Measurements from ENCODE around the gene MBD6. TPM values are rescaled to one million over a fixed set of nuclear protein-coding genes. Genes with fewer than 3 reads are reported as not detected.
"Not testable (repeated sequence)": the region's sequence is repeated elsewhere in the genome, so short reads cannot be mapped to it uniquely, and the experiment has no call there.

The MBD6 gene
- total and polyA plus RNA-seq, 12 donors: 8.8 to 46.9 (median 33.5) TPM

GRCh38 chr12:57558864-57559263, 36.2 kb downstream of the MBD6 start:
- H3K27ac ChIP-seq: no peak overlapping the region
- 81 to 89% methylated on average over 4 of the region's 4 CpGs for WGBS, 2 donors
- H3K4me1 ChIP-seq: no peaks in the 10 kb centered on the region

GRCh38 chr12:57560516-57560915, 37.9 kb downstream of the MBD6 start:
- H3K9me3 ChIP-seq: no peaks in the 10 kb centered on the region
- no peaks in the 10 kb centered on the region for H3K36me3 ChIP-seq
- ATAC-seq (no peak), DNase-seq (no peak)
- no peak for TF ChIP-seq CTCF (IDR thresholded peaks at IDR 0.05)
- peaks cover 0 to 30% (median 9%) of the 10 kb centered on the region in 7 donors for H3K27me3 ChIP-seq
- H3K27ac ChIP-seq: no peak overlapping the region
- H3K4me3 ChIP-seq: no peak overlapping the region
- intact Hi-C loops (cut with DNase I): no loop called here
- 94 to 95% methylated on average over 2 of the region's 2 CpGs for WGBS, 2 donors
- no peaks in the 10 kb centered on the region for H3K4me1 ChIP-seq

More at GRCh38 chr12:57558864-57559263, 36.2 kb downstream of the MBD6 start:
- Histone ChIP-seq H3K9me3 (no peaks in the 10 kb centered on the region), H3K4me3 (no peak overlapping the region), H3K36me3 (no peaks in the 10 kb centered on the region), H3K27me3 (peaks cover 0 to 22% (median 8%) of the 10 kb centered on the region in 7 donors)
- TF ChIP-seq CTCF (IDR thresholded peaks at IDR 0.05): no peak
- no peak for DNase-seq
- ATAC-seq: no peak
- intact Hi-C loops (cut with DNase I): no loop called here

GRCh38 chr12:57561117-57561516, 38.5 kb downstream of the MBD6 start:
- H3K27me3 ChIP-seq: peaks cover 0 to 36% (median 9%) of the 10 kb centered on the region in 7 donors
- intact Hi-C loops (cut with DNase I); H3K4me3 ChIP-seq; H3K9me3 ChIP-seq; H3K36me3 ChIP-seq; DNase-seq; H3K27ac ChIP-seq; ATAC-seq; H3K4me1 ChIP-seq: not testable (repeated sequence)
- 70 to 71% methylated on average over 1 of the region's 1 CpG for WGBS, 2 donors

- ATAC-seq (no peak), DNase-seq (no peak)
- H3K27ac ChIP-seq: no peak overlapping the region
- H3K4me1 ChIP-seq: no peaks in the 10 kb centered on the region
- intact Hi-C loops (cut with DNase I): no loop called here
- H3K9me3 ChIP-seq: no peaks in the 10 kb centered on the region
- H3K27me3 ChIP-seq: peaks cover 0 to 55% (median 21%) of the 10 kb centered on the region in 7 donors
- WGBS, 2 donors: 16 to 23% methylated on average over 4 of the region's 4 CpGs
- TF ChIP-seq CTCF (IDR thresholded peaks at IDR 0.05): no peak
- no peak overlapping the region for H3K4me3 ChIP-seq
- H3K36me3 ChIP-seq: no peaks in the 10 kb centered on the region
Measured at GRCh38 chr12:57563358-57563757, 40.7 kb downstream of the MBD6 start.

GRCh38 chr12:57564178-57564740, 41.6 kb downstream of the MBD6 start:
- Histone ChIP-seq H3K27me3 (peaks cover 0 to 62% (median 26%) of the 10 kb centered on the region in 7 donors), H3K9me3 (no peaks in the 10 kb centered on the region), H3K36me3 (no peaks in the 10 kb centered on the region), H3K27ac (no peak overlapping the region), H3K4me3 (no peak overlapping the region), H3K4me1 (no peaks in the 10 kb centered on the region)
- intact Hi-C loops (cut with DNase I): no loop called here
- DNase-seq: no peak
- TF ChIP-seq CTCF (IDR thresholded peaks at IDR 0.05): no peak
- WGBS, 2 donors: 83 to 86% methylated on average over 7 of the region's 7 CpGs
- no peak for ATAC-seq
